Tibial nerve (tissue), 4 donors: ENCODE data around the gene NOC4L. TPM values are rescaled to one million over a fixed set of nuclear protein-coding genes. Genes with fewer than 3 reads are reported as not detected.

ENCODE experiments used
- DNase-seq, 2 donors: peaks; one replicate each; pipeline ENCODE4 v3.0.0-alpha.2; 2019; ENCODE audit warnings: low spot score in 2 of 2
- H3K27ac ChIP-seq, 4 donors: fragments of 200-600 bp; sonication (generic) in 3 of 4; one replicate each; pipeline ENCODE4 v1.5.1; 2017 to 2019; ENCODE audit warnings: mild to moderate bottlenecking in 1 of 4
- H3K27me3 ChIP-seq, 2 donors: fragments of 200-600 bp; sonication (generic) in 1 of 2; one replicate each; pipeline versions ENCODE4 v1.5.1 to v1.6.0; 2017 to 2019
- H3K36me3 ChIP-seq, 3 donors: fragments of 200-600 bp; sonication (generic); one replicate each; pipeline ENCODE4 v1.5.1; 2018 to 2019
- H3K4me1 ChIP-seq, 4 donors: fragments of 200-600 bp; sonication (generic) in 3 of 4; one replicate each; pipeline ENCODE4 v1.5.1; 2017 to 2019
- H3K4me3 ChIP-seq, 4 donors: fragments of 200-600 bp; sonication (generic) in 3 of 4; one replicate each; pipeline ENCODE4 v1.5.1; 2017 to 2019; ENCODE audit warnings: mild to moderate bottlenecking in 1 of 4, moderate library complexity in 1 of 4
- H3K9me3 ChIP-seq, 4 donors: fragments of 200-600 bp; sonication (generic) in 3 of 4; one replicate each; pipeline ENCODE4 v1.5.1; 2017 to 2019
- EP300 ChIP-seq, 2 donors: sonication (generic); formaldehyde crosslinking; IDR thresholded peaks; one replicate each; pipeline ENCODE4 v1.6.1; 2017; ENCODE audit warnings: antibody characterized with exemption in 2 of 2, mild to moderate bottlenecking in 1 of 2
- POLR2A ChIP-seq, 2 donors: fragments of 450-650 bp; IDR thresholded peaks; one replicate each; pipeline ENCODE4 v1.6.1; 2017; ENCODE audit warnings: antibody characterized with exemption in 2 of 2, mild to moderate bottlenecking in 2 of 2, moderate library complexity in 2 of 2
- whole genome bisulfite sequencing, 2 donors: methylation state at CpG; one replicate each; pipeline ENCODE4 v1.1.5; 2018; 5-methylcytosine and 5-hydroxymethylcytosine counted together
- total RNA-seq, 4 donors: library from RNA; depleted of rRNA; stranded (reverse); fragments of >200 nt; gene quantifications; one replicate each; pipeline ENCODE4 v1.1.0, GENCODE V29; 2016
- TF ChIP-seq, protein P1 (sequence below), 5 experiments: fragments of 200-600 bp in 3 of 5; fragments of 450-650 bp in 2 of 5; sonication (generic) in 3 of 5; IDR thresholded peaks; one replicate each; pipeline ENCODE4 v1.5.1; 2016 to 2019; ENCODE audit warnings: antibody characterized with exemption in 5 of 5, mild to moderate bottlenecking in 3 of 5, moderate library complexity in 2 of 5

Gene NOC4L
- total RNA-seq, 4 donors from 2014 or later: 8.2 to 24.9 (median 17.0) TPM

GRCh38 chr12:132185705-132186104 lies 41.4 kb downstream of the NOC4L start:
- 59 to 74% methylated on average over 16 of the region's 16 CpGs for WGBS, 2 donors
- peak overlapping the region in 2 of 4 donors; percentile 15 to 23 for H3K4me3 ChIP-seq
- TF ChIP-seq, protein P1, sequence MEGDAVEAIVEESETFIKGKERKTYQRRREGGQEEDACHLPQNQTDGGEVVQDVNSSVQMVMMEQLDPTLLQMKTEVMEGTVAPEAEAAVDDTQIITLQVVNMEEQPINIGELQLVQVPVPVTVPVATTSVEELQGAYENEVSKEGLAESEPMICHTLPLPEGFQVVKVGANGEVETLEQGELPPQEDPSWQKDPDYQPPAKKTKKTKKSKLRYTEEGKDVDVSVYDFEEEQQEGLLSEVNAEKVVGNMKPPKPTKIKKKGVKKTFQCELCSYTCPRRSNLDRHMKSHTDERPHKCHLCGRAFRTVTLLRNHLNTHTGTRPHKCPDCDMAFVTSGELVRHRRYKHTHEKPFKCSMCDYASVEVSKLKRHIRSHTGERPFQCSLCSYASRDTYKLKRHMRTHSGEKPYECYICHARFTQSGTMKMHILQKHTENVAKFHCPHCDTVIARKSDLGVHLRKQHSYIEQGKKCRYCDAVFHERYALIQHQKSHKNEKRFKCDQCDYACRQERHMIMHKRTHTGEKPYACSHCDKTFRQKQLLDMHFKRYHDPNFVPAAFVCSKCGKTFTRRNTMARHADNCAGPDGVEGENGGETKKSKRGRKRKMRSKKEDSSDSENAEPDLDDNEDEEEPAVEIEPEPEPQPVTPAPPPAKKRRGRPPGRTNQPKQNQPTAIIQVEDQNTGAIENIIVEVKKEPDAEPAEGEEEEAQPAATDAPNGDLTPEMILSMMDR (IDR thresholded peaks at IDR 0.05): no peak
- TF ChIP-seq EP300 (IDR thresholded peaks at IDR 0.05) (no peak), POLR2A (IDR thresholded peaks at IDR 0.05) (no peak)

DNA sequence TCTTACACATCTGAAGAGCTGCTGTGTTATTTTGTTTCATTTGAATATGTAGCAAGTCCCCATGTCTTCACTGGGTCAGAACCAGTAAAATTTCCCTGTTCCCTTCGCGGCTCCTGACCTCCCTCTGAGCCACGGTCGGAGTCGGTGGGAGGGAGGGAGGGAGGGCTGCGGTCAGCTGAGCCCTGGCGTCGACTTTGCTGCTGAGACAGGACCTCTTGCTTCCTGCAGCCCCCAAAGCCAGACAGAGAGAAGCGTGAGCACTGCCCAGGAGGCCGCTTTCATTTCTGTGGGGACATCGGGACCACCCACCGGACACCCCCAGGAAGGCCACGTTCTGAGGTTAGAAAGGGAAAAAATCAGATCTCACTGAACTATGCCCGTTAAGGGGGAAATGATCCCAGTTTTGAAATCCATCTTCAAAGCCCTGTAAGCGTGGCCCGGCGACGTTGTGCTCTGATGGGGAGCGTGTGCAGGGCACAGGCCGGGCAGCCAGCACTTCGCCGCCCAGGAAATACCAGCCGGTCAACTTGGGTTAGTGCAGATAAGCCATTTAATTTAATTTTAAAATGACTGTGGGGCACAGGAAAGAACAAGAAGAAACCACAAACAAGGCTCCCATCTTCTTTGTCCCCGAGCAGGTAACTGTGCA lies 42.1 kb downstream of the NOC4L start:
- H3K36me3 ChIP-seq: no peaks in the 10 kb centered on the region
- peak overlapping the region in 1 of 4 donors; percentile 55 for H3K27ac ChIP-seq
- peaks cover 0 to 6% of the 10 kb centered on the region in 2 donors for H3K27me3 ChIP-seq
- H3K4me3 ChIP-seq: peak overlapping the region in 2 of 4 donors; percentile 15 to 23
- no peak for DNase-seq
- H3K9me3 ChIP-seq: peaks cover 0 to 21% (median 0%) of the 10 kb centered on the region in 4 donors
- 38 to 46% methylated on average over 24 of the region's 24 CpGs for WGBS, 2 donors
- no peak for TF ChIP-seq EP300 (IDR thresholded peaks at IDR 0.05)
- TF ChIP-seq POLR2A (IDR thresholded peaks at IDR 0.05): no peak
- TF ChIP-seq, protein P1 (IDR thresholded peaks at IDR 0.05): no peak
- H3K4me1 ChIP-seq: peaks cover 0 to 21% (median 7%) of the 10 kb centered on the region in 4 donors

More at GRCh38 chr12:132185705-132186104, 41.4 kb downstream of the NOC4L start:
- Histone ChIP-seq H3K36me3 (no peaks in the 10 kb centered on the region), H3K27ac (peak overlapping the region in 1 of 4 donors; percentile 55), H3K4me1 (peaks cover 0 to 20% (median 5%) of the 10 kb centered on the region in 4 donors), H3K9me3 (peaks cover 0 to 21% (median 0%) of the 10 kb centered on the region in 4 donors), H3K27me3 (peaks cover 0 to 8% of the 10 kb centered on the region in 2 donors)
- no peak for DNase-seq

GRCh38 chr12:132186857-132187620 lies 42.8 kb downstream of the NOC4L start:
- peak overlapping the region in 1 of 4 donors; percentile 15 for H3K4me3 ChIP-seq

DNA sequence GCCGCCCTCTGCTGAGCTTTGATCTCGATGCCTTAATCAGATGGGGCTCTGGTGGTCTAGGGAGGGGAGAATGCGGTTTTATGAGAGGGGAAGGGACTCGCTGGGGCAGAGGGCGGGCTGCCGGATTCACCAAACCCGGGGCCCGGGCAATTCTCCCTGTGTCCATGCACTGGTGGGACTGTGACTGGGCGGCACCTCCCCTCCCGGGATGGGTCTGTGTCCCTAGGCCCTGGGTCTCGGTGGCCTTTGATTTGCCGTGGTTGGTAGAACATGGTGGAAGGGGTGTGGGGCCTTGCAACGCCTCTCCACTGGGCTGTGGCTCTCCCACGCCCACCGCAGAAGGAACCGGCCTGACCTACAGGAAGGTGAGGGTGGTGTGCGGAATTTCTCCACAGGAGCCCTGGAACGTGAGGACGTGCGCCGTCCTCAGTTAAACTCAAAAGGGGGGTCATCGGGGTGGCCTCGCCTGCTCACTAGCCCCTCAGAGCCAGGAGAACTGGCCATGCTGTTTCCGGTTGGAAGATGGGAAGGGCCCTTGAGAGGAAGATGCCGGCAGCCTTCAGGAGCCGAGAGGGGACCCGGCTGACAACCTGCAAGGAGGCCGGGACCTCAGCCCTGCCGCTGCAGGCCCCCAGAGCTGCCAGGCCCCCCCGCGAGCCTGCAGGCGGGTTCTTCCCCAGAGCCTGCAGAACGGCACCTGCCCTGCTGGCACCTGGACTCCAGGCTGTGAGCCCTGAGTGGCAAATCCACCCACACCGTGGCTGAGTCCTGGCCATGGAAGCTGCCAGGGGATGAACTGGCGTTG lies 43.6 kb downstream of the NOC4L start:
- TF ChIP-seq EP300 (IDR thresholded peaks at IDR 0.05): no peak
- no peak for TF ChIP-seq POLR2A (IDR thresholded peaks at IDR 0.05)
- TF ChIP-seq, protein P1 (IDR thresholded peaks at IDR 0.05): no peak
- Histone ChIP-seq H3K27me3 (peaks cover 0 to 9% of the 10 kb centered on the region in 2 donors), H3K4me1 (peaks cover 0 to 21% (median 7%) of the 10 kb centered on the region in 4 donors), H3K4me3 (no peak overlapping the region), H3K36me3 (no peaks in the 10 kb centered on the region), H3K9me3 (peaks cover 0 to 21% (median 0%) of the 10 kb centered on the region in 4 donors), H3K27ac (no peak overlapping the region)
- no peak for DNase-seq
- 84 to 87% methylated on average over 20 to 33 of the region's 35 CpGs for WGBS, 2 donors

More at GRCh38 chr12:132186857-132187620, 42.8 kb downstream of the NOC4L start:
- Histone ChIP-seq H3K27me3 (peaks cover 0 to 9% of the 10 kb centered on the region in 2 donors), H3K9me3 (peaks cover 0 to 21% (median 0%) of the 10 kb centered on the region in 4 donors), H3K27ac (no peak overlapping the region), H3K36me3 (no peaks in the 10 kb centered on the region), H3K4me1 (peaks cover 0 to 21% (median 7%) of the 10 kb centered on the region in 4 donors)
- no peak for TF ChIP-seq POLR2A (IDR thresholded peaks at IDR 0.05)
- no peak for TF ChIP-seq EP300 (IDR thresholded peaks at IDR 0.05)
- TF ChIP-seq, protein P1 (IDR thresholded peaks at IDR 0.05): no peak
- 81 to 85% methylated on average over 35 to 39 of the region's 39 CpGs for WGBS, 2 donors
- no peak for DNase-seq
